ENCODE data around the gene TYW5. TPM values are rescaled to one million over a fixed set of nuclear protein-coding genes. Genes with fewer than 3 reads are reported as not detected.

Gene TYW5
- total and polyA plus RNA-seq, 7 donors = 2.4 to 8.0 (median 6.1) TPM

- H3K4me1 ChIP-seq = peaks cover 0 to 40% (median 34%) of the 10 kb centered on the region in 4 donors
- no peak for DNase-seq
- peak overlapping the region; percentile 84 to 91 (median 88) for H3K27ac ChIP-seq
- 0 to 2% methylated on average over 10 of the region's 10 CpGs for WGBS, 2 donors
- TF ChIP-seq CTCF (IDR thresholded peaks at IDR 0.05) (no peak), POLR2AphosphoS5 (IDR thresholded peaks at IDR 0.05) (no peak), POLR2A (IDR thresholded peaks at IDR 0.05) (no peak), EP300 (IDR thresholded peaks at IDR 0.05) (no peak)
- intact Hi-C loops (cut with DNase I) = no loop called here
- no peaks in the 10 kb centered on the region for H3K27me3 ChIP-seq
- no peaks in the 10 kb centered on the region for H3K9me3 ChIP-seq
- H3K36me3 ChIP-seq = peaks cover 0 to 25% (median 8%) of the 10 kb centered on the region in 4 donors
- peak overlapping the region; percentile 73 to 99 (median 86) for H3K4me3 ChIP-seq
Observed at GRCh38 chr2:199956062-199956380, 730 bp upstream of the TYW5 start.

- TF ChIP-seq POLR2A (IDR thresholded peaks at IDR 0.05) = no peak
- TF ChIP-seq EP300 (IDR thresholded peaks at IDR 0.05) = no peak
- TF ChIP-seq POLR2AphosphoS5 (IDR thresholded peaks at IDR 0.05) = no peak
- no peak for TF ChIP-seq CTCF (IDR thresholded peaks at IDR 0.05)
- peaks cover 0 to 19% (median 4%) of the 10 kb centered on the region in 4 donors for H3K36me3 ChIP-seq
- H3K27ac ChIP-seq = peak overlapping the region; percentile 84 to 91 (median 88)
- no peak for DNase-seq
- H3K4me3 ChIP-seq = peak overlapping the region; percentile 73 to 99 (median 86)
- WGBS, 2 donors = 1% methylated on average over 13 of the region's 13 CpGs
- no peaks in the 10 kb centered on the region for H3K27me3 ChIP-seq
- intact Hi-C loops (cut with DNase I) = loop anchor here (1.0 kb wide), 1 partner anchor 44 kb away; the partner anchor contains the start of gene C2orf69
- H3K9me3 ChIP-seq = no peaks in the 10 kb centered on the region
- peaks cover 0 to 40% (median 34%) of the 10 kb centered on the region in 4 donors for H3K4me1 ChIP-seq
Observed at GRCh38 chr2:199955007-199955338, 318 bp downstream of the TYW5 start.

GRCh38 chr2:199951023-199951422 lies 4.3 kb downstream of the TYW5 start:
- H3K36me3 ChIP-seq = peaks cover 0 to 28% (median 6%) of the 10 kb centered on the region in 4 donors
- TF ChIP-seq POLR2AphosphoS5 (IDR thresholded peaks at IDR 0.05) (no peak), EP300 (IDR thresholded peaks at IDR 0.05) (no peak), POLR2A (IDR thresholded peaks at IDR 0.05) (no peak), CTCF (IDR thresholded peaks at IDR 0.05) (no peak)
- no peak overlapping the region for H3K4me3 ChIP-seq
- peaks cover 0 to 21% (median 14%) of the 10 kb centered on the region in 4 donors for H3K4me1 ChIP-seq
- no peak for DNase-seq
- WGBS, 2 donors = 33 to 70% methylated on average over 1 of the region's 1 CpG
- no peaks in the 10 kb centered on the region for H3K27me3 ChIP-seq
- H3K27ac ChIP-seq = no peak overlapping the region
- intact Hi-C loops (cut with DNase I) = no loop called here
- no peaks in the 10 kb centered on the region for H3K9me3 ChIP-seq

GRCh38 chr2:199950396-199950795 lies 4.9 kb downstream of the TYW5 start:
- no peaks in the 10 kb centered on the region for H3K9me3 ChIP-seq
- peaks cover 0 to 20% (median 14%) of the 10 kb centered on the region in 4 donors for H3K4me1 ChIP-seq
- H3K27me3 ChIP-seq = no peaks in the 10 kb centered on the region
- H3K27ac ChIP-seq = no peak overlapping the region
- intact Hi-C loops (cut with DNase I) = no loop called here
- no peak for TF ChIP-seq POLR2AphosphoS5 (IDR thresholded peaks at IDR 0.05)
- TF ChIP-seq CTCF (IDR thresholded peaks at IDR 0.05) = no peak
- TF ChIP-seq POLR2A (IDR thresholded peaks at IDR 0.05) = no peak
- no peak for TF ChIP-seq EP300 (IDR thresholded peaks at IDR 0.05)
- peaks cover 0 to 34% (median 6%) of the 10 kb centered on the region in 4 donors for H3K36me3 ChIP-seq
- 93 to 96% methylated on average over 5 of the region's 5 CpGs for WGBS, 2 donors
- H3K4me3 ChIP-seq = no peak overlapping the region
- DNase-seq = no peak

GRCh38 chr2:199946836-199947235 lies 8.5 kb downstream of the TYW5 start:
- H3K4me3 ChIP-seq = no peak overlapping the region
- no peaks in the 10 kb centered on the region for H3K27me3 ChIP-seq
- H3K4me1 ChIP-seq = no peaks in the 10 kb centered on the region
- H3K27ac ChIP-seq = no peak overlapping the region
- TF ChIP-seq EP300 (IDR thresholded peaks at IDR 0.05) = no peak
- TF ChIP-seq POLR2A (IDR thresholded peaks at IDR 0.05) = no peak
- no peak for TF ChIP-seq POLR2AphosphoS5 (IDR thresholded peaks at IDR 0.05)
- TF ChIP-seq CTCF (IDR thresholded peaks at IDR 0.05) = no peak
- no peak for DNase-seq
- intact Hi-C loops (cut with DNase I) = no loop called here
- no peaks in the 10 kb centered on the region for H3K9me3 ChIP-seq
- peaks cover 0 to 54% (median 6%) of the 10 kb centered on the region in 4 donors for H3K36me3 ChIP-seq
